ENCODE measurements around the gene SMPD3. TPM values are rescaled to one million over a fixed set of nuclear protein-coding genes. Genes with fewer than 3 reads are reported as not detected.
A peak's percentile ranks its signal among the peaks of the same experiment; 100 is the strongest.

SMPD3 gene
- total and polyA plus RNA-seq, 2 of the 4 experiments (the other 2 are of a cell fraction), result not detected

GRCh38 chr16:68490829-68491575, 42.7 kb upstream of the SMPD3 start:
- Histone ChIP-seq H3K4me1 (ENCODE audit: control insufficient read depth, insufficient read depth, low read length) (no peaks in the 10 kb centered on the region), H2AK5ac (ENCODE audit: low read depth, low read length) (no peak overlapping the region), H3K23ac (ENCODE audit: low read depth, low read length) (no peak overlapping the region), H4K8ac (ENCODE audit: low read depth in 2 of 2, low read length in 2 of 2) (no peak overlapping the region), H3K4ac (ENCODE audit: low read depth, low read length) (no peak overlapping the region), H3K9me3 (ENCODE audit: control insufficient read depth, insufficient read depth, low read length) (0 out of 2 replicates have a peak, but pooled peaks cover 2% of the 10 kb centered on the region), H4K91ac (ENCODE audit: insufficient read depth, low read depth, low read length) (no peak overlapping the region), H2BK120ac (ENCODE audit: low read depth, low read length) (no peak overlapping the region), H3K79me1 (ENCODE audit: low read depth in 1 of 2, low read length in 2 of 2) (no peaks in the 10 kb centered on the region), H4K20me1 (ENCODE audit: insufficient read depth, low read length) (no peaks in the 10 kb centered on the region), H2AK9ac (replicated peaks; ENCODE audit: low read depth, low read length, poor library complexity) (no peak overlapping the region), H3K27ac (ENCODE audit: insufficient read depth, low read length) (no peak overlapping the region), H2BK5ac (ENCODE audit: low read depth, low read length, poor library complexity, severe bottlenecking) (no peak overlapping the region), H3K9me1 (ENCODE audit: insufficient read depth, low read length) (no peaks in the 10 kb centered on the region), H4K5ac (ENCODE audit: low read depth, low read length) (no peak overlapping the region), H2AFZ (replicated peaks; ENCODE audit: low read length, poor library complexity) (no peak overlapping the region), H2BK20ac (ENCODE audit: low read depth, low read length) (no peak overlapping the region), H3K9ac (ENCODE audit: low read depth, low read length) (no peak overlapping the region), H3K56ac (ENCODE audit: extremely low read depth, insufficient read depth, low read length) (no peak overlapping the region), H3K18ac (ENCODE audit: low read depth, low read length) (no peak overlapping the region), H3K14ac (replicated peaks; ENCODE audit: low read depth, low read length) (no peak overlapping the region), H3K4me3 (ENCODE audit: insufficient read depth, low read depth, low read length) (no peak overlapping the region), H3K36me3 (ENCODE audit: control insufficient read depth, insufficient read depth, low read length) (no peaks in the 10 kb centered on the region), H3K27me3 (ENCODE audit: control insufficient read depth, insufficient read depth, low read length) (peaks cover 12% of the 10 kb centered on the region), H2BK15ac (ENCODE audit: low read depth, low read length) (no peak overlapping the region), H3K4me2 (ENCODE audit: low read depth, low read length) (no peak overlapping the region)
- ChIA-PET POLR2A (ENCODE audit: unreplicated experiment) (no interaction called here), CTCF (no interaction called here)
- 21% methylated on average over 3 of the region's 13 CpGs; no CpG with 5 or more reads in 1 of the 2 experiments for WGBS, 2 experiments (ENCODE audit: extremely low coverage in 2 of 2, insufficient read length in 1 of 2)
- no TSS peak for BruUV-seq (replicated peaks)
- peak; percentile 61 for DNase-seq
- no peak for ATAC-seq (ENCODE audit: low read depth)
- TF ChIP-seq, protein P1, sequence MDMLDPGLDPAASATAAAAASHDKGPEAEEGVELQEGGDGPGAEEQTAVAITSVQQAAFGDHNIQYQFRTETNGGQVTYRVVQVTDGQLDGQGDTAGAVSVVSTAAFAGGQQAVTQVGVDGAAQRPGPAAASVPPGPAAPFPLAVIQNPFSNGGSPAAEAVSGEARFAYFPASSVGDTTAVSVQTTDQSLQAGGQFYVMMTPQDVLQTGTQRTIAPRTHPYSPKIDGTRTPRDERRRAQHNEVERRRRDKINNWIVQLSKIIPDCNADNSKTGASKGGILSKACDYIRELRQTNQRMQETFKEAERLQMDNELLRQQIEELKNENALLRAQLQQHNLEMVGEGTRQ (IDR thresholded peaks at IDR 0.05; ENCODE audit: low read depth, low read length), result peak; percentile 88
- TF ChIP-seq BHLHE40 (IDR thresholded peaks at IDR 0.05; ENCODE audit: low read depth, low read length), result peak; percentile 67
- no peak for TF ChIP-seq CEBPB (IDR thresholded peaks at IDR 0.05; ENCODE audit: low read depth, low read length)
- dilution Hi-C loops (cut with HindIII; ENCODE audit: low sequenced_read_pairs, unreplicated experiment), result no loop called here
- intact Hi-C loops (cut with micrococcal nuclease), result no loop called here
- in situ Hi-C loops (cut with MboI; ENCODE audit: low sequenced_read_pairs), result no loop called here

All from IMR-90 (cell line).